ENCODE data around the gene RUNX2.

GRCh38 chr6:45614488-45615285, 286.6 kb downstream of the RUNX2 start:
- no peak for TF ChIP-seq CTCF (optimal IDR thresholded peaks at IDR 0.05 in 1 of 3, IDR thresholded peaks at IDR 0.05 in 1 of 3, conservative IDR thresholded peaks at IDR 0.05 in 1 of 3; ENCODE audit: extremely low read depth in 1 of 3, insufficient read depth in 2 of 3, low read length in 3 of 3)
- TF ChIP-seq EZH2 (IDR thresholded peaks at IDR 0.05; ENCODE audit: low read length), result no peak
